HG02798 (cell line): Measurements from ENCODE around the gene RB1.

ENCODE experiments used
- ATAC-seq: cut with Tn5 transposase; IDR thresholded peaks from one replicate; pipeline ENCODE4 v1.9.1; 2021; ENCODE audit warnings: mild to moderate bottlenecking; ENCODE audit not compliant: unreplicated experiment, poor library complexity

Gene RB1

GRCh38 chr13:48303359-48304142, at the start of gene RB1:
RB1 (plus strand) TSS chr13:48303751; CDS start chr13:48303913, 162 bp downstream.
- peak; percentile 84 for ATAC-seq

DNA sequence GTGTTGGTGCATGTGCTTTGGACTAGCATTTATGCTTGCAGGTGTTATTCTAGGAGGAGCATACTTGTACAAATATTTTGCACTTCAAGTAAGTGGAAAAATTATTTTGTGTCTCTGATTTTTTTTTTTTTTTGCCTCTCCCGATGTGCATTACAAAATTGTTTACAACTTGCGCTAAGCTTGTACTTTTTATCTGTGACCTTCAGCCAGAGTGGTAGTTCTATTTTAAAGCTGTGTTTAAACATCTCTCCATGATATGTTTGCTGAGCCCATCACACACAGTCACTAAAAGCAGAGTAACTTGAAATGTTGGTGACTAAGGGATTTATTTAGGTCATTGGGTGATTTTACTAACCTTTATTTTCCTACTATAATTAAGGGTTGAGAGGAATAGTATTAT, 49.7 kb upstream of the RB1 start:
- ATAC-seq: no peak

DNA sequence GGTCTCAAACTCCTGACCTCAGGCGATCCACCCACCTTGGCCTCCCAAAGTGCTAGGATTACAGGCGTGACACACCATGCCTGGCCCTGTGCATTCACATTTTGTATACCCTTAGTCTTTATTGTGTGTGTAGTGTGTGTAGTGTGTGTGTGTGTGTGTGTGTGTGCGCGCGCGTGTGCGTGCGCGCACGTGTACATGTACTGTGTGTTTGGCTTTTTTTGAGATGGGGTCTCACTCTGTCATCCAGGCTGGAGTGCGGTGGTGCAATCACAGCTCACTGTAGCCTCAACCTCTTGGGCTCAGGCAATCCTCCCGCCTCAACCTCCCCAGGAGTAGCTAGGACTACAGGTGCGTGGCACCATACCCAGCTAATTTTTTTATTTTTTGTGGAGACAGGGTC, 48.5 kb upstream of the RB1 start:
- no peak for ATAC-seq

- no peak for ATAC-seq
Measured at GRCh38 chr13:48255954-48256353, 47.6 kb upstream of the RB1 start.

DNA sequence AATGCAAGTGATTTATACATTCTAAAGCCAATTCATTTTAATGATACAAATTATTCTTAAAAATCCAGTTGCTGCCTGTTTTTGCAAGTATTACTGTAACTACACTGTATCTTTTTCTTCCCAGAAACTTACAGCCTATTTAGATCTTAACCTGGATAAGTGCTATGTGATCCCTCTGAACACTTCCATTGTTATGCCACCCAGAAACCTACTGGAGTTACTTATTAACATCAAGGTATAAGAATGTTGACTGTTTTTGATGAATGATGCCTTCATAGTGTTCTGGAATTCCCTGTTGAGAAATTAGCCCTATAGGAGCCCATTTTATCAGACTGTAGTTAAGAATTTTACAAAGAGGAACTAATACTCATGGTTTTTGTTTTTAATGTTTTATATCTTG, 45.5 kb upstream of the RB1 start:
- ATAC-seq: no peak

DNA sequence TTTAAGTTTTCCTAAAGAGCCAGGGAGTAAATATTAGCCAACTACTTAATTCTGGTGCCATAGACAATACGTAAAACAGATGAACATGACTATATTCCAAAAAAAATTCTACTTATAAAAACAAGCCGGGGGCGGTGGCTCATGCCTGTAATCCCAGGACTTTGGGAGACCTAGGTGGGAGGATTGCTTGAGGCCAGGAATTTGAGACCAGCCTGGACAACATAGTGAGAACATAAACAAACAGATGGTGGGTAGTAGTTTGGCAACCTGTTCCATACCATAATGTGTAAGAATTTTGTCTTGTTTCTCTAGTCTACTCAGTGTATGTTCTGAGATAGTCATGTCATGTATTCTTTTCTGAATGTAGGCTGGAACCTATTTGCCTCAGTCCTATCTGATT, 45.1 kb upstream of the RB1 start:
- ATAC-seq: no peak

DNA sequence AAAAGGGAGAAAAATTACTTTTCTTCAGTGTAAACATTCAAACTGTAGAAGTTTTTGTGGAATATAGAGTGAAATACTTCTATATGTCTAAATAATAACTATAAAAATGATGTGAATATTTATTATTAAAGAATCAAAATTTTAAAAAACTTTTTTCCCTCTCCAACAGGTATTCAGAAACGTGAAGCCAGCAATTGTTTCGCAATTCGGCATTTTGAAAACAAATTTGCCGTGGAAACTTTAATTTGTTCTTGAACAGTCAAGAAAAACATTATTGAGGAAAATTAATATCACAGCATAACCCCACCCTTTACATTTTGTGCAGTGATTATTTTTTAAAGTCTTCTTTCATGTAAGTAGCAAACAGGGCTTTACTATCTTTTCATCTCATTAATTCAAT, 42.6 kb upstream of the RB1 start:
- ATAC-seq: no peak

- no peak for ATAC-seq
Measured at GRCh38 chr13:48263196-48263595, 40.4 kb upstream of the RB1 start.

GRCh38 chr13:48264058-48264457, 39.5 kb upstream of the RB1 start:
- ATAC-seq: no peak

GRCh38 chr13:48265217-48265815, 38.2 kb upstream of the RB1 start:
- ATAC-seq: peak; percentile 66

DNA sequence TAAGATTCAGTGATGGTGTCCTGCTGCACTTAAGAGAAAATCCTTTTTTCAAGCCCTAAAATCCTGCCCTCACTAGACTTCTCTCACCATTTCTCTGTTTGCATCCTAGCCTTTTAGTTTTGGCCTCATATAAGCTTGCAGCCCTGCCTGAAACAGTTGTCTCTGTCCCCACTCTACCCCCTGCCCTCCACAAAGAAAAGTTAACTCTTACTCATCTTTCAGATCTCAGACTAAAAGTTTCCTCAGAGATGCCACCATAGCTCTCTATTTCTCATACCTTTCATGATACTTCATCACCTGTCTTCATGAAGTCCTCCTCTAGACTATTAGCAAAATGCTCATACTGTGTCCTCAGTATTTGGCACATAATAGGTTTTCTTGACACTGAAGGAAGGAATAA, 37.4 kb upstream of the RB1 start:
- no peak for ATAC-seq

- ATAC-seq: no peak
Measured at GRCh38 chr13:48266701-48267639, 36.6 kb upstream of the RB1 start.

- ATAC-seq: no peak
Measured at GRCh38 chr13:48268019-48268418, 35.5 kb upstream of the RB1 start.

- ATAC-seq: no peak
Measured at GRCh38 chr13:48273346-48273745, 30.2 kb upstream of the RB1 start.

- ATAC-seq: no peak
Measured at GRCh38 chr13:48275507-48275906, 28.0 kb upstream of the RB1 start.

DNA sequence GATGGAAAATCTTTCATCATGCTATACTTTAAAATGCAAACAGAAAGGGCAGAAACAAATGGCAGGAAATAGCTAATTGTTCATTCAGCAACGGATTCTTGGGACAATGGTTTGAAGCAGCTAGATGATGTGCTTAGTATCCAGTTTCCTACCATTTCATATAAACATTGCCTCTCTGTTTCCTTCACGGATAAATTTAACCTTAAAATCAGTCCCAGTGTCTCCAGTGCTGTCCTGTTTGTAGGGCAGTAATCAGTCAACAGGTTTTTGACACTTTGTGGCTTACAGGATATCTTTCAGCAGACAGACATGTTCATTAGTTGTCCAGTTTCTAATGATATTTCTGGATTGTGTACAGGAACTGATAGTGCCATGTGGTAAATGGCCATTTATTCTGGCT, 24.7 kb upstream of the RB1 start:
- ATAC-seq: no peak

- ATAC-seq: no peak
Measured at GRCh38 chr13:48281556-48281955, 22.0 kb upstream of the RB1 start.

DNA sequence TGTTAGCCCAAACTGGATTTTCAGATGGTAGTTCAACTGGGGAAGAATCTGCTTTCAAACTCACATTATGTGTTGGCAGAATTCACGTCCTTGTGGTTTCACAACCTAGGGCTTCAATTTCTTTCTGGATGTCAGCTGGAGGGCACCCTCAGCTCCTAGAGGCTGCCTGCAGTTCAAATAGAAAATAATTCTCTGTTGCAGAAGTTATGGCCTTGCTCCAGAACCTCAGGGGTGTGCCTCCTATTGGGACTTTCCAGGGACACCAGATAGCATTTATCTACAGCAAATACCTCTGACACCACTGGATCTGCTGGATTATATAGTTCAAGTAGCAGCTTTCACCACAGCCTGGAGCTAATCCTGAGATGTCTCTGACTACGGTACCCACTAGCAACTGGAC, 11.8 kb upstream of the RB1 start:
- ATAC-seq: no peak

DNA sequence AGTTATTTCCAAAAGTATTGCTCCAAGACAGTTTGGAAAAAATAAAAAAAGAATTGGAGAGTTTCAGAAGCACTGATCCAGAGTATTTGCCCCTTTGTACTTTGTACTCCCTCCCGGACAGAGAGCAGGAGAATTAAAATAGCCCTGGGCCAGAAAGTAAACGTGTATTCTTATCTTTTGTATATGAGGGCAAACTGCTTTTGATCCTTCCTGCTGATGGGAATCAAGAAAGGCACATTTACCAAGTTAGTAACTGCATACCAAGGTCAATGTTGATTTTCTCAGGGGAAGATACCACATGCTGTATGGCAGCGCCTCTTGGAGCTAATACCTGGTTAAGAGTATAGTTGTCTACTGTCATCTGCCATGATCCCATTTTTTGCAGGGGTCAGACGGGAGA, 10.9 kb upstream of the RB1 start:
- no peak for ATAC-seq

DNA sequence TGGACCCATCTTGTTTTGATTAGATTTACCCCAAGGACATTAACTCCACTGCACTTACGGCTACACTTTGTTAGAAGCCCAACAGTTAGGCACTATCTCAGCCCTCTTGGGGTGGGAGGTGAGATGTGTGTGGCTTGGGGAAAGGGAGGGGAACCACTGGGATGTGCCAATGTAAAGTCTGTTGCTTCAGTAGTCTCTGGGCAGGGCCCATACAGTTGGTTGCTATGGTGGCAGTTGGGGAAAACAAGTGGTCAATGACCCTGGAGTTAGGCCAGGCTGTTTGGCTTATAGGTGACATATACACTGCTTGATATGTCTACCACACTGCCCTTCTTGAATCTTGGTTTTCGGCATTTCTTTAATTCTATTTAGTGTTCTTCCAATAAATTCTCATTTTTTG, 8.9 kb upstream of the RB1 start:
- ATAC-seq: no peak

GRCh38 chr13:48295271-48295670, 8.3 kb upstream of the RB1 start:
- no peak for ATAC-seq
